ENCODE results near the gene MS4A5.

- TF ChIP-seq, protein P1, sequence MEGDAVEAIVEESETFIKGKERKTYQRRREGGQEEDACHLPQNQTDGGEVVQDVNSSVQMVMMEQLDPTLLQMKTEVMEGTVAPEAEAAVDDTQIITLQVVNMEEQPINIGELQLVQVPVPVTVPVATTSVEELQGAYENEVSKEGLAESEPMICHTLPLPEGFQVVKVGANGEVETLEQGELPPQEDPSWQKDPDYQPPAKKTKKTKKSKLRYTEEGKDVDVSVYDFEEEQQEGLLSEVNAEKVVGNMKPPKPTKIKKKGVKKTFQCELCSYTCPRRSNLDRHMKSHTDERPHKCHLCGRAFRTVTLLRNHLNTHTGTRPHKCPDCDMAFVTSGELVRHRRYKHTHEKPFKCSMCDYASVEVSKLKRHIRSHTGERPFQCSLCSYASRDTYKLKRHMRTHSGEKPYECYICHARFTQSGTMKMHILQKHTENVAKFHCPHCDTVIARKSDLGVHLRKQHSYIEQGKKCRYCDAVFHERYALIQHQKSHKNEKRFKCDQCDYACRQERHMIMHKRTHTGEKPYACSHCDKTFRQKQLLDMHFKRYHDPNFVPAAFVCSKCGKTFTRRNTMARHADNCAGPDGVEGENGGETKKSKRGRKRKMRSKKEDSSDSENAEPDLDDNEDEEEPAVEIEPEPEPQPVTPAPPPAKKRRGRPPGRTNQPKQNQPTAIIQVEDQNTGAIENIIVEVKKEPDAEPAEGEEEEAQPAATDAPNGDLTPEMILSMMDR (conservative IDR thresholded peaks at IDR 0.05; ENCODE audit: low read depth, low read length) = no peak
- TF ChIP-seq EZH2 (IDR thresholded peaks at IDR 0.05; ENCODE audit: borderline replicate concordance, low read depth, low read length, poor library complexity, severe bottlenecking) = no peak
Observed at GRCh38 chr11:60482361-60482760, 53.0 kb downstream of the MS4A5 start.
